Neural cell (in vitro differentiated cells): ENCODE measurements around the gene IRF1. TPM values are rescaled to one million over a fixed set of nuclear protein-coding genes. Genes with fewer than 3 reads are reported as not detected.

Experiments
- H2AFZ ChIP-seq: fragments of 200-600, 300-800 bp; sonication (generic), shearing (Covaris generic); 2 replicates; pipeline ENCODE4 v1.6.0; 2014; ENCODE audit warnings: low read depth, mild to moderate bottlenecking, antibody characterized with exemption, low read length, moderate library complexity
- H3F3A ChIP-seq: fragments of 200-600 bp; shearing (Covaris generic); 2 replicates; pipeline ENCODE4 v1.6.1; 2016; ENCODE audit warnings: mild to moderate bottlenecking, moderate library complexity, mixed read lengths, antibody characterized with exemption, low read length; ENCODE audit not compliant: insufficient read depth, poor library complexity, severe bottlenecking
- H3K27ac ChIP-seq: fragments of 200-600, 300-800 bp; sonication (generic), shearing (Covaris generic); 2 replicates; pipeline ENCODE4 v1.5.1; 2014; ENCODE audit warnings: mild to moderate bottlenecking, low read length, moderate library complexity
- H3K27me3 ChIP-seq: fragments of 300-800, 200-600 bp; sonication (generic), shearing (Covaris generic); 2 replicates; pipeline ENCODE4 v1.6.0; 2014; ENCODE audit warnings: mild to moderate bottlenecking, low read depth, low read length, moderate library complexity; ENCODE audit not compliant: insufficient read depth
- H3K36me3 ChIP-seq: fragments of 300-800, 200-600 bp; sonication (generic), shearing (Covaris generic); 2 replicates; pipeline ENCODE4 v1.5.1; 2014; ENCODE audit warnings: mild to moderate bottlenecking, antibody characterized with exemption, low read length, moderate library complexity; ENCODE audit not compliant: insufficient read depth
- H3K4me2 ChIP-seq: fragments of 300-800, 200-600 bp; sonication (generic), shearing (Covaris generic); 2 replicates; pipeline ENCODE4 v1.6.0; 2014; ENCODE audit warnings: mild to moderate bottlenecking, low read length
- H3K4me3 ChIP-seq: fragments of 300-800, 200-600 bp; sonication (generic), shearing (Covaris generic); 2 replicates; pipeline ENCODE4 v1.5.1; 2014; ENCODE audit warnings: mild to moderate bottlenecking, low read length, moderate library complexity
- H3K79me2 ChIP-seq: fragments of 200-600 bp; shearing (Covaris generic); replicated peaks from 2 replicates; pipeline ENCODE4 v1.6.0; 2014; ENCODE audit warnings: mild to moderate bottlenecking, low read length, moderate library complexity; ENCODE audit not compliant: insufficient read depth
- H3K9ac ChIP-seq: fragments of 300-800, 200-600 bp; sonication (generic), shearing (Covaris generic); 2 replicates; pipeline ENCODE4 v1.6.1; 2016; ENCODE audit warnings: mild to moderate bottlenecking, low read length, mixed read lengths
- H3K9me2 ChIP-seq: fragments of 200-600 bp; shearing (Covaris generic); 2 replicates; pipeline ENCODE4 v1.6.1; 2016; ENCODE audit warnings: mild to moderate bottlenecking, low read length, mixed read lengths; ENCODE audit not compliant: insufficient read depth
- H3K9me3 ChIP-seq: fragments of 200-600, 300-800 bp; sonication (generic), shearing (Covaris generic); 2 replicates; pipeline ENCODE4 v1.6.1; 2016; ENCODE audit warnings: mild to moderate bottlenecking, mixed run types, low read length, moderate library complexity, mixed read lengths
- H4K20me1 ChIP-seq: fragments of 200-600 bp; shearing (Covaris generic); 2 replicates; pipeline ENCODE4 v1.6.1; 2016; ENCODE audit warnings: mild to moderate bottlenecking, mixed run types; ENCODE audit not compliant: insufficient read depth
- CTCF ChIP-seq: fragments of 450-650 bp; IDR thresholded peaks from 2 replicates; pipeline ENCODE4 v1.5.1; 2014; ENCODE audit warnings: antibody characterized with exemption, mild to moderate bottlenecking, moderate library complexity; ENCODE audit not compliant: poor library complexity, severe bottlenecking
- EP300 ChIP-seq: fragments of 450-650 bp; conservative IDR thresholded peaks from 2 replicates; pipeline ENCODE4 v1.6.1; 2014; ENCODE audit warnings: antibody characterized with exemption, mild to moderate bottlenecking, moderate library complexity; ENCODE audit not compliant: poor library complexity, severe bottlenecking
- EZH2 ChIP-seq: fragments of 200-600, 300-800 bp; shearing (Covaris generic), sonication (generic); IDR thresholded peaks from 2 replicates; pipeline ENCODE4 v1.6.1; 2014; ENCODE audit warnings: antibody characterized with exemption, low read length, borderline replicate concordance, mild to moderate bottlenecking; ENCODE audit not compliant: insufficient read depth, poor library complexity, severe bottlenecking
- MXI1 ChIP-seq: fragments of 450-650 bp; conservative IDR thresholded peaks from 2 replicates; pipeline ENCODE4 v1.6.1; 2014; ENCODE audit warnings: antibody characterized with exemption, mild to moderate bottlenecking; ENCODE audit not compliant: poor library complexity, severe bottlenecking
- POLR2AphosphoS5 ChIP-seq: IDR thresholded peaks from 2 replicates; pipeline ENCODE4 v1.6.1; 2012
- RAD21 ChIP-seq: fragments of 450-650 bp; conservative IDR thresholded peaks from 2 replicates; pipeline ENCODE4 v1.6.1; 2014; ENCODE audit warnings: antibody characterized with exemption, mild to moderate bottlenecking, moderate library complexity
- SMC3 ChIP-seq: fragments of 450-650 bp; conservative IDR thresholded peaks from 2 replicates; pipeline ENCODE4 v1.6.1; 2014; ENCODE audit warnings: antibody characterized with exemption, mild to moderate bottlenecking, moderate library complexity; ENCODE audit not compliant: poor library complexity
- TAF1 ChIP-seq: IDR thresholded peaks from 2 replicates; pipeline ENCODE4 v1.6.1; 2012; ENCODE audit warnings: low read depth
- polyA plus RNA-seq: library from polyadenylated mRNA; depleted of rRNA; stranded (reverse); fragments of >200 nt; gene quantifications from 2 replicates; pipeline ENCODE4 v1.2.3, GENCODE V29; 2014
- TF ChIP-seq, protein P1 (sequence below): IDR thresholded peaks from 2 replicates; pipeline ENCODE4 v1.6.1; 2012; ENCODE audit warnings: borderline replicate concordance

The IRF1 gene
- polyA plus RNA-seq, 1 donor from 2014 or later = 0.67 TPM

DNA sequence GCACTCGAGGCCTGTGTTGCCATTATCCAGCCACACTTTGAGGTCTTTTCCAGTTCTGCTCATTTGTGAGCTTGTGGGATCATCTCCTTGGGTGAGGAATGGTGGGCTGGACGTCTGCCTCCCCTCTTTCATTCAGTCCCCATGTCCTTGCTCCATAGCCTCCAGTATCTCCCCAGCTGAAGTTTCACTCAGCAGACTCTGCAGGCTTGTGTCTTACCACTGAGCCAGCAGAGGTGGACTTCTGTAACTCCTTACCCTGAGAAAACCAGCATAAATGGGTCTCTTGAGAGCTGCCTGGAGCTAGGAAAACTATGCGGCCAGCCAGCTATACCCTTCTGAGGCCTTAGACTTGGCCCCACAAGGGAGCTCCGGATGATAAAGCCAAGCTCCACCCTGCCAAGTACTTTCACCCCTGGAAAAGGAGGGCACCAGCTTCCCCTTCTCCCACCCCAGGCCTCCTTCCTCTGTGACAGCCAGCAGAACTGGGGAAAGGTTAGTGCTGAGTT, 12.2 kb downstream of the IRF1 start:
- H3K27me3 ChIP-seq = no peaks in the 10 kb centered on the region
- H3K9ac ChIP-seq = no peak overlapping the region
- no peaks in the 10 kb centered on the region for H3K79me2 ChIP-seq
- H3K4me3 ChIP-seq = no peak overlapping the region
- no peaks in the 10 kb centered on the region for H3K36me3 ChIP-seq
- no peaks in the 10 kb centered on the region for H3K9me3 ChIP-seq
- no peaks in the 10 kb centered on the region for H3K9me2 ChIP-seq
- H3F3A ChIP-seq = no peaks in the 10 kb centered on the region
- H4K20me1 ChIP-seq = no peaks in the 10 kb centered on the region
- no peak overlapping the region for H3K27ac ChIP-seq
- no peak overlapping the region for H2AFZ ChIP-seq
- TF ChIP-seq, protein P1, sequence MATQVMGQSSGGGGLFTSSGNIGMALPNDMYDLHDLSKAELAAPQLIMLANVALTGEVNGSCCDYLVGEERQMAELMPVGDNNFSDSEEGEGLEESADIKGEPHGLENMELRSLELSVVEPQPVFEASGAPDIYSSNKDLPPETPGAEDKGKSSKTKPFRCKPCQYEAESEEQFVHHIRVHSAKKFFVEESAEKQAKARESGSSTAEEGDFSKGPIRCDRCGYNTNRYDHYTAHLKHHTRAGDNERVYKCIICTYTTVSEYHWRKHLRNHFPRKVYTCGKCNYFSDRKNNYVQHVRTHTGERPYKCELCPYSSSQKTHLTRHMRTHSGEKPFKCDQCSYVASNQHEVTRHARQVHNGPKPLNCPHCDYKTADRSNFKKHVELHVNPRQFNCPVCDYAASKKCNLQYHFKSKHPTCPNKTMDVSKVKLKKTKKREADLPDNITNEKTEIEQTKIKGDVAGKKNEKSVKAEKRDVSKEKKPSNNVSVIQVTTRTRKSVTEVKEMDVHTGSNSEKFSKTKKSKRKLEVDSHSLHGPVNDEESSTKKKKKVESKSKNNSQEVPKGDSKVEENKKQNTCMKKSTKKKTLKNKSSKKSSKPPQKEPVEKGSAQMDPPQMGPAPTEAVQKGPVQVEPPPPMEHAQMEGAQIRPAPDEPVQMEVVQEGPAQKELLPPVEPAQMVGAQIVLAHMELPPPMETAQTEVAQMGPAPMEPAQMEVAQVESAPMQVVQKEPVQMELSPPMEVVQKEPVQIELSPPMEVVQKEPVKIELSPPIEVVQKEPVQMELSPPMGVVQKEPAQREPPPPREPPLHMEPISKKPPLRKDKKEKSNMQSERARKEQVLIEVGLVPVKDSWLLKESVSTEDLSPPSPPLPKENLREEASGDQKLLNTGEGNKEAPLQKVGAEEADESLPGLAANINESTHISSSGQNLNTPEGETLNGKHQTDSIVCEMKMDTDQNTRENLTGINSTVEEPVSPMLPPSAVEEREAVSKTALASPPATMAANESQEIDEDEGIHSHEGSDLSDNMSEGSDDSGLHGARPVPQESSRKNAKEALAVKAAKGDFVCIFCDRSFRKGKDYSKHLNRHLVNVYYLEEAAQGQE = no peak
- no peak overlapping the region for H3K4me2 ChIP-seq

DNA sequence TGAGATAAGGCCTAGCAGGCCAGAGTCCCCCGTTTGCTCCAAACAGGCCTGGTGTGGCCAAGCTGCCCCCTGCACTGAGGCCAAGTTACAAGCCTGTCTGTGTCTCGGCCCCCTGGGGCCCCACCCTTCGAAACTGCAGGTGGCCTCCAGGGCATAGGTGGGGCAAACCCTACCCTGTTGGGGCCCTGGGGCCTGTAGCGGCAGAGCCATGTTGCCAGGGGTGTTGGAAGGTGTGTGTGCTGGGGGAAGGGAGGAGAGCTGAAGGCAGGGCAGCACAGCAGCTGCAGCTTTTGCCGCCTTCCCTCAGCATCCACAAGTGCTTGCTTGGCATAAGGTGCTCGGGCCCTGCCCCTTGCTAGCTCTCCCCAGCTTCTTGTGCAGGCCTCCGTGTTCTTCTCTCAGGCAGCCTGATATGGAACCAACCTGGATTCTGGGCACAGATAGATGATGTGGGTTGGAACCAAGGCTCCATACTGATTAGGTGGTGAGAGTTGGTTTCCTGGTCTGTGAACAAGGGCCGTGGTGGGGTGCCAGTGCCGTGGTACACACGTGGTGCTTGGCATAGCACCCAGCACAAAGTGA, 12.7 kb downstream of the IRF1 start:
- Histone ChIP-seq H3K27me3 (no peaks in the 10 kb centered on the region), H4K20me1 (no peaks in the 10 kb centered on the region), H3K9me3 (no peaks in the 10 kb centered on the region), H3K9me2 (no peaks in the 10 kb centered on the region), H3K36me3 (no peaks in the 10 kb centered on the region), H3K79me2 (no peaks in the 10 kb centered on the region), H2AFZ (no peak overlapping the region), H3K9ac (no peak overlapping the region), H3F3A (no peaks in the 10 kb centered on the region), H3K27ac (no peak overlapping the region), H3K4me3 (no peak overlapping the region), H3K4me2 (no peak overlapping the region)
- TF ChIP-seq SMC3 = no peak
- no peak for TF ChIP-seq MXI1
- TF ChIP-seq RAD21 = no peak
- TF ChIP-seq EZH2 = no peak
- TF ChIP-seq CTCF = no peak
- TF ChIP-seq, protein P1 = no peak
- TF ChIP-seq EP300 = no peak
- no peak for TF ChIP-seq POLR2AphosphoS5
- no peak for TF ChIP-seq TAF1
